DOHH2 (cell line): ENCODE results near the gene INPP4B.

Experiments used
- H3F3A ChIP-seq: fragments of 200-600 bp; sonication (generic), shearing (Covaris generic); 2 replicates; pipeline ENCODE4 v1.6.0; 2016; ENCODE audit warnings: antibody characterized with exemption, mild to moderate bottlenecking; ENCODE audit not compliant: control insufficient read depth, insufficient read depth
- H3K27ac ChIP-seq: fragments of 200-600 bp; sonication (generic); 2 replicates; pipeline ENCODE4 v1.5.1; 2014; ENCODE audit warnings: low read depth, mild to moderate bottlenecking, low read length, moderate library complexity
- H3K27me3 ChIP-seq: fragments of 200-600 bp; sonication (generic); 2 replicates; pipeline ENCODE4 v1.6.1; 2014; ENCODE audit warnings: mild to moderate bottlenecking, low read length, mixed read lengths; ENCODE audit not compliant: control insufficient read depth
- H3K36me3 ChIP-seq: fragments of 200-600 bp; sonication (generic); 2 replicates; pipeline ENCODE4 v1.6.1; 2014; ENCODE audit warnings: mild to moderate bottlenecking, low read length, moderate library complexity, mixed read lengths; ENCODE audit not compliant: control insufficient read depth
- H3K4me1 ChIP-seq: fragments of 200-600 bp; sonication (generic); 2 replicates; pipeline ENCODE4 v1.6.1; 2014; ENCODE audit warnings: mild to moderate bottlenecking, low read length, mixed read lengths; ENCODE audit not compliant: control insufficient read depth
- H3K4me2 ChIP-seq: fragments of 200-600 bp; sonication (generic); 2 replicates; pipeline ENCODE4 v1.6.0; 2014; ENCODE audit warnings: mild to moderate bottlenecking, low read length, moderate library complexity
- H3K4me3 ChIP-seq: fragments of 200-600 bp; sonication (generic); 2 replicates; pipeline ENCODE4 v1.5.1; 2014; ENCODE audit warnings: mild to moderate bottlenecking, low read length, mixed read lengths
- H3K79me2 ChIP-seq: fragments of 200-600 bp; sonication (generic); 2 replicates; pipeline ENCODE4 v1.6.1; 2014; ENCODE audit warnings: mild to moderate bottlenecking, low read length, mixed read lengths; ENCODE audit not compliant: control insufficient read depth
- H3K9me2 ChIP-seq: fragments of 200-600 bp; sonication (generic); replicated peaks from 2 replicates; pipeline ENCODE4 v1.6.1; 2014; ENCODE audit warnings: mild to moderate bottlenecking, low read length, mixed read lengths; ENCODE audit not compliant: control insufficient read depth
- H3K9me3 ChIP-seq: fragments of 200-600 bp; sonication (generic); 2 replicates; pipeline ENCODE4 v1.6.1; 2014; ENCODE audit warnings: antibody characterized with exemption, low read length, mixed read lengths; ENCODE audit not compliant: control insufficient read depth, insufficient read depth
- H4K20me1 ChIP-seq: fragments of 200-600 bp; sonication (generic); 2 replicates; pipeline ENCODE4 v1.6.0; 2014; ENCODE audit warnings: low read depth, mild to moderate bottlenecking, antibody characterized with exemption, low read length, moderate library complexity; ENCODE audit not compliant: control insufficient read depth, insufficient read depth
- CTCF ChIP-seq: fragments of 200-600 bp; sonication (generic); IDR thresholded peaks from one replicate; pipeline ENCODE4 v1.5.1; 2014; ENCODE audit warnings: antibody characterized with exemption, mild to moderate bottlenecking, low read depth, low read length; ENCODE audit not compliant: poor library complexity, severe bottlenecking
- EZH2phosphoT487 ChIP-seq: fragments of 200-600 bp; sonication (generic); IDR thresholded peaks from 2 replicates; pipeline ENCODE4 v1.6.1; 2017; ENCODE audit warnings: borderline replicate concordance, mild to moderate bottlenecking, antibody characterized with exemption, low read length, moderate library complexity, mixed read lengths

The INPP4B gene

DNA sequence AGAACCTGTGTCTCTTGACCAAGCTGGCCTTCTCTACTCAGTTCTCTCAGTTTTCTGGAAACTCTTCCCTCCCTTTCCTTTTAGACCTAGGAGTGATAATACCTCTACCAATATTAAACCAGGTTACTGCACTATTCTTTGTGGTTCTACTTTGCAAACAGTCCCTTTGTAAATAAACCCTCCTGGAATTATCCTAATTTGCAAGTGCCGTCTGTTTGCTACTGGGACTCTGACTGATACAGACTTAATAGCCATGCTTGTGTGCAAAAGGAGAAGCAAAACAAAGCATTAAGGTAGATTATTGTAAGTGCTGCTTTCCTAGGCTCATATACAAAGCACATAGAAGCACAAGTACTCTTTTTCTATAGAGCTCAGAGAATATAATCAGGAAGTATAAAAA, 507.0 kb downstream of the INPP4B start:
- H3K9me2 ChIP-seq: no peaks in the 10 kb centered on the region
- H3K27ac ChIP-seq: no peak overlapping the region
- no peaks in the 10 kb centered on the region for H3K4me1 ChIP-seq
- no peak for TF ChIP-seq CTCF
- no peak for TF ChIP-seq EZH2phosphoT487
- H4K20me1 ChIP-seq: no peaks in the 10 kb centered on the region
- H3K27me3 ChIP-seq: no peaks in the 10 kb centered on the region
- no peaks in the 10 kb centered on the region for H3K36me3 ChIP-seq
- H3K9me3 ChIP-seq: no peaks in the 10 kb centered on the region
- H3F3A ChIP-seq: no peaks in the 10 kb centered on the region
- H3K4me3 ChIP-seq: no peak overlapping the region
- H3K4me2 ChIP-seq: no peak overlapping the region
- H3K79me2 ChIP-seq: no peaks in the 10 kb centered on the region

DNA sequence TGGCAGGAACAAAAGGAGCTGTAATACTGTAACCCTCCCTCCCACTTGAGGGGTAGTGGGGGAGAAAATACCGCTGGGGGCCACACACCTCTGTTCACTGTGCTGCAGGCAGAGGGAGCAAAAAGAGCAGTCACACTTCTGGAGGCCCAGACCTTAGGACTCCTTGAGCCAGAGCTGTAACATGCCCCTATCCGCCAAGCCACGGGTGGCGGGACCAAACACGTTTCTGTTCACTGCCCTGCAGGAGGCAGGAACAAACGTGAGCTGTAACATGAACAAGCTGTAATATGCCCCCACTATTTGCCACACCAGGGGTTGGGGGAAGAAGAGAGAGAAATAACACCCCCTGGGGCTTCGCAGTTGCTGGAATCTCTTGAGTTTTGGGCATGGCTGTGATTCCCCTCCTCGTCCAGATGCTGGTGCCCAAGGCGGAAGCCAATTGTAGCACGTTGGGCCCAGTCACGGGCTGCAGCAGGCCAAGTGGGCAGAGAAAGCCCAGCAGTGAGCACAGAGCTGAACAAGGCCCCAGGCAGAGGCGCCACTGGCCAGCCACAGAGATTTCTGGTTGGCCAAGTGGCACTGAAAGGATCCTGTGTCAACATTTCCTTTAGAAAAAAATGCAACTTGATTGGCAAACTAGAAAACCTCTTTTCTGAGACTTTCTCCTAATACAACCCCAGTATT, 509.7 kb downstream of the INPP4B start:
- Histone ChIP-seq H3K27ac (no peak overlapping the region), H4K20me1 (no peaks in the 10 kb centered on the region), H3K27me3 (no peaks in the 10 kb centered on the region), H3F3A (no peaks in the 10 kb centered on the region), H3K9me2 (no peaks in the 10 kb centered on the region), H3K36me3 (no peaks in the 10 kb centered on the region), H3K4me2 (no peak overlapping the region), H3K79me2 (no peaks in the 10 kb centered on the region), H3K9me3 (no peaks in the 10 kb centered on the region), H3K4me1 (no peaks in the 10 kb centered on the region), H3K4me3 (no peak overlapping the region)
- TF ChIP-seq EZH2phosphoT487 (no peak), CTCF (no peak)

DNA sequence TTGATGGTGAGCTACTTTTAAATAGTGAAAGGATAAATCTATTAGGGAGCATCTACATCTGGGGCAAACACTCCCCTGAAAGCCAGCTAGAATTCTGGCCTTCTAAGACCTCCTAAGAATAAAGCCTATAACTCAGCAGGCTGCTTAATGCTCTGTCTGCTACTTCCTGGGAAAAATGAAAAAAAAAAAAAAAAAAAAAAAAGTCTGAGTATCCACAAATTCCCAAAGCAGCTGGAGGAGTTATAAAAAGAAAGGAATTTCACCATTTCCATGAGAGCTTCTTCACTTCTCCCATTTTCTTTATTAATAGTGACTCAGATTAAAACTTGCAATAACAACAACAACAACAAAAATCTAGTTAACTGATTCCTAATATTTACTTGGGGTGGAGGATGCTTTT, 511.2 kb downstream of the INPP4B start:
- Histone ChIP-seq H3K27me3 (no peaks in the 10 kb centered on the region), H4K20me1 (no peaks in the 10 kb centered on the region), H3K4me2 (no peak overlapping the region), H3K9me2 (no peaks in the 10 kb centered on the region), H3K27ac (no peak overlapping the region), H3K4me3 (no peak overlapping the region), H3K36me3 (no peaks in the 10 kb centered on the region), H3K9me3 (no peaks in the 10 kb centered on the region), H3F3A (no peaks in the 10 kb centered on the region), H3K4me1 (no peaks in the 10 kb centered on the region), H3K79me2 (no peaks in the 10 kb centered on the region)
- TF ChIP-seq EZH2phosphoT487 (no peak), CTCF (no peak)
